Dedifferentiated amniotic fluid mesenchymal stem cell (primary cell): ENCODE data around the gene EFHC1.
A peak's percentile ranks its signal among the peaks of the same experiment; 100 is the strongest.
"Not testable (repeated sequence)": the region's sequence is repeated elsewhere in the genome, so short reads cannot be mapped to it uniquely, and the experiment has no call there.

Experiments used
- DNase-seq: peaks from one replicate; pipeline ENCODE4 v3.0.0-alpha.2; 2016; ENCODE audit errors: extremely low spot score

The EFHC1 gene

DNA sequence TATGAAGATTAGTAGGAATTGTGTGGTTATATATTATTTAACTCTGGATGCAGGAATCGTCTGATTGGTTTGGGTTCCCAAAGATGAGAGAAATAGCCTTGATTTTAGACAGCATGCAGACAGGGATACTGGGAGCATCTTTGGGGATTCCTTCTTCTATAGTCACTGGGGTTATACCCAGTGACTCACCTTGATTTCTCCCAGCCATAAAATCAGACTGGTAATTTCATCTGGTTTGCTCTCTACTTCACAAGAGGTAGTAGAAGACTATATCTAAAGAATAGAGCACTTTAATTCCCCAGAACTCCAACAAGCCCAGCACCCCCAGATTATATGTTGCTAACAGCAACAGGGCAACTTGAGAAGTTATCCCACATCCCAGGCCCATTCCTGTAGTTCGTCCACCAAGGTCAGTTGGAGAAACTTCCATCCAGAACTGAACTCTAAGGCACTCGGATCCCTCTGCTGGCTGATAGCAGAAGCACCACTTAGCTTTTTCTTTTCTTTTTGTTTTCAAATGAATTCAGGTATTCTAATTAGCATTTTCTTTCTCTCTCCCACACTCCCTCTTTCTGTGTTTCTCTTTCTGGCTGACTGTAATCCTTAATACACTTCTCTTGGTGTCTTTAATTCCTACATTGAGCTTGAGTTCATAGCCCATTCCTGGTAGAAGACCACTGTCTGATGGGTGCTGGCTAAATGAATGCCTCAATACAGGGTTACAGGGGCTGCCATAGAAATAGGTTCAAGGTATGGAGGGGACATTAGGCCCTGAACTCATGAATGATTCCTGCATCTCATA is 20.4 kb upstream of the EFHC1 start:
- DNase-seq, result peak; percentile 70

GRCh38 chr6:52400313-52401041 is 19.7 kb upstream of the EFHC1 start:
- no peak for DNase-seq

DNA sequence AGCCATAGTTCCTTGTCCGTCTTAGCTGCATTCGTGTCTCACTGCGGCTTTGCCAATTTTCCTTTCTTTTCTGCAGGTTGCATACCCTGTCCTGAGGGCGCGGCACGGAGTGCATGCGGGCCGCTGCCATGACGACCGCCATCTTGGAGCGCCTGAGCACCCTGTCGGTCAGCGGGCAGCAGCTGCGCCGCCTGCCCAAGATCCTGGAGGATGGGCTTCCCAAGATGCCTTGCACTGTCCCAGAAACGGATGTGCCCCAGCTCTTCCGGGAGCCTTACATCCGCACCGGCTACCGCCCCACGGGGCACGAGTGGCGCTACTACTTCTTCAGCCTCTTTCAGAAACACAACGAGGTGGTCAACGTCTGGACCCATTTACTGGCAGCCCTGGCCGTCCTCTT is 17.1 kb upstream of the EFHC1 start:
- DNase-seq, result no peak

DNA sequence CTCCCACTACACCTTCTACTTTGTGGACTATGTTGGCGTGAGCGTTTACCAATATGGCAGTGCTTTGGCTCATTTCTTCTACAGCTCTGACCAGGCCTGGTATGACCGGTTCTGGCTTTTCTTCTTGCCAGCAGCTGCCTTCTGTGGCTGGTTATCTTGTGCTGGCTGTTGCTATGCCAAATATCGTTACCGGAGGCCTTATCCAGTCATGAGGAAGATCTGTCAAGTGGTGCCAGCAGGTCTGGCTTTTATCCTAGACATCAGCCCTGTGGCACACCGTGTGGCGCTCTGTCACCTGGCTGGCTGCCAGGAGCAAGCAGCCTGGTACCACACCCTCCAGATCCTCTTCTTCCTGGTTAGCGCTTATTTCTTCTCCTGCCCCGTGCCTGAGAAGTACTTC is 16.5 kb upstream of the EFHC1 start:
- DNase-seq, result no peak

GRCh38 chr6:52405243-52405642 is 14.9 kb upstream of the EFHC1 start:
- DNase-seq, result no peak

DNA sequence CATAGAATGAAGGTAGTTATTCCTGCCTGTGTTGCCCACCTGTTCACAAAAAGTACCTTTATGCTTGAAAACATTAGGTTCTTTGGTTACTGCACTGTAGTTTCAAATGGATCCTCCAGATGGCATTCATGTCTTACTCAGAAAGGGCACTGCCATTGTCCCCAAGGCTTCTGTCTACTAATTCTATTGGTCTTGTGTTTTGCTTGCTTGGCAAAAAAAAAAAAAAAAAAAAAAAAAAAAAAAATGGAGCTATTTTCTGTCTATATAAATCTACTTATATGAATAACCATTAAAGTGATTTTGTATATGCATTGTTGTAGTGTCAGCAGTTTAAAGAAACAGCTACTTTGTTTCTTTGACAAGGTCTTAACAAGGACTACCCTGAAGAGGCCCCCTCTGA is 12.7 kb upstream of the EFHC1 start:
- DNase-seq, result peak; percentile 41

- peak; percentile 36 for DNase-seq
Observed at GRCh38 chr6:52409499-52409898, 10.6 kb upstream of the EFHC1 start.

DNA sequence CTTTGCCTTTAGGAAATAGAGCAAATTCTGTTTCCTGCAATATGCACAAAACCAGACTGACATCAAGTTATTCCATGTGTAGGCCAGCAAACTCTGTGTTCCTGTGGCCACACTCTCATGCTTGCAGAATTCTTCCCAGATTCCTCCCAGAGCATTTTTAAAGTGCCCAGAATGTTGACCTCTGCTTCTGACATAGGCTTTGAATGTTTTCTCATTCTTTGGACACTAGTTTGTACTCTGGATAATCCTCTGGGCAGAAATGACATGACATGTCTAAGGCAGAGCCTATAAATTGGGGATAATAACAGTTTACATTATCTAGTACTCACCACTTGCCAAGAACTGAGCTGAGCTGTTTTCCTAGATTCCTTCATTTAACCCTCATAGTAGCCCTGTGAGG is 9.2 kb upstream of the EFHC1 start:
- DNase-seq, result no peak

GRCh38 chr6:52411911-52412310 is 8.2 kb upstream of the EFHC1 start:
- no peak for DNase-seq

DNA sequence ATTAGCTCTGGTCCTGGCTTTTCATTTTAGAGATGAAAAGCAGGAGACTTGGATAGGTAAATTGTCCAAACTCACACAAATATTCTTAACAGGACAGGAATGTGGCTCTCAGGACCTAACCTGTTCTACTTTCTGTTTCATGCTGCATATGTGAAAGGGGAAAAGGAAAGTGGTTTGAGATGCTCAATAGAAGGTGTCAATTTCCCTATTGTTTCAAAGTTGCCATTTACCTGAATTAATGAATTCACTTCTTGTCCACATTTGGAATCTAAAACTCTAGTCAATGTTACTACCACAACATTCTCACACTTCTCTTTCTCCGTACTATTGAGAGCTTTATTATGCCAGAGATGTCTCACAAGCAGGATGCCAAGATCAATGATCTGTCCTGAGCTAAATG is 4.8 kb upstream of the EFHC1 start:
- DNase-seq, result no peak

GRCh38 chr6:52415917-52416628 is 4.1 kb upstream of the EFHC1 start:
- DNase-seq, result no peak

DNA sequence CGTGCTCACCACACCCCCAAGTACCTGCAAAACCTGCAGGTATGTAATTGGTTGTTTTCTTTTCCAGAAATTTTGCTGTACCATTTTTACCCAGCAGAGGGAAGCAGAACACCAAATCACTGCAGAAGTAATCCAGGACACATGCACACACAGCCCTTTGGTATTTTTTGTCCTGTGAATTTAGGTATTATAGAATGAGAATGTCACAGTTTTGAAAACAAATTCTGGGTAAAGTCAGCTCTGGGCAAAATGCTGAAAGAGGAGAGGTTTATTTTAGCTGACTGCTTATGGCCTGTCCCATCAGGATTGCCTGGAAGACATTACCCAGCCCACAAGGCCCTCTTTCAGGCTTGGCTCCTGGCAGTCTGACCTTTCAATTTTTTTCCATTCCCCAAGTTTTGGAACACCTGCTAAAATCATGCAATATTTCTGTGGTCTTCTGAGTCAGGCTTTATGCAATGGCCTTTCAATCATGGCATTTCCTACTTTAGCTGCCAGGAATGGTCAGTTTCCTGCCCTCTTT is 3.5 kb upstream of the EFHC1 start:
- peak; percentile 68 for DNase-seq

DNA sequence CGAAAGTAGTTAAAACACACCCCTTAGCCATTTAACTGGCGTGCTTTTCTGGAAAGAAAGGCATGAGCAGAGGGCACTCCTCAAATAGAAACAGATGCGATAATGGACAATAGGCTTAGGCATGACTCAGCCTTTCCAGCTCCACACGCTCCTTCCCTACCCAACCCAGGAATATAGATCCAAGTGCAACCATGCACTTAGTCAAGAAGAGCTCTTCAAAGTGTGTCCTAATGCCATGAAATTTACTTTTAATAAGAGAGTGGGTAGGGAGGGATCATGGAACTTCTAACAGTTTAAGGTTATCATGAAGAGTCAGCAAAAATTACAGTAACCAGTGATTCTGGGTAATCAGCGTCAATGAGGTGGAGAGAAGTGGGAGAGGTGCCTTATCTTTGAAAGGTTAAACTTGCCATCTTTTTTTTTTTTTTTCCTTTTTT is 2.4 kb upstream of the EFHC1 start:
- peak; percentile 86 for DNase-seq

GRCh38 chr6:52418606-52419005 is 1.5 kb upstream of the EFHC1 start:
- DNase-seq, result no peak

- no peak for DNase-seq
Observed at GRCh38 chr6:52420668-52421358, 671 bp downstream of the EFHC1 start.

GRCh38 chr6:52422156-52422555 is 2.0 kb downstream of the EFHC1 start:
- no peak for DNase-seq

- no peak for DNase-seq
Observed at GRCh38 chr6:52423448-52423847, 3.3 kb downstream of the EFHC1 start.

- DNase-seq, result peak; percentile 84
Observed at GRCh38 chr6:52423971-52424381, 3.8 kb downstream of the EFHC1 start.

DNA sequence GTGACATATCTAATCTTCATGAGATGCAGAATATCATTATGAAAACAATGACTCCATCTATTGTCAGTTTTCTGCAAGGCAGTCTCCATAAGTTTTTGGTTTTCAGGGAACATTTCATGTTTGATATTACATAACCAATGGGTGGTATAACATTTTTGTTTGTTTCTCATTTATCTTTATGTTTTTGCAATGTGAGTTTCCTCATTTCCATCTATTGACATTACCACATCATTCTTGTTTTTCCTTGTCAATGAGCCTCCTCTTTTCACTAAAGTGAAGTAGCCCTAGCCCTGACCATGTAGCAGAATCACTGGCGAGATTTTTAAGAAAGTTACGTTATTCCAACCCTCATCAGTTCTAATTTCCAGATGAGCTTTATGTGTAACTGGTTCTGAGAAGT is 4.4 kb downstream of the EFHC1 start:
- DNase-seq, result no peak

DNA sequence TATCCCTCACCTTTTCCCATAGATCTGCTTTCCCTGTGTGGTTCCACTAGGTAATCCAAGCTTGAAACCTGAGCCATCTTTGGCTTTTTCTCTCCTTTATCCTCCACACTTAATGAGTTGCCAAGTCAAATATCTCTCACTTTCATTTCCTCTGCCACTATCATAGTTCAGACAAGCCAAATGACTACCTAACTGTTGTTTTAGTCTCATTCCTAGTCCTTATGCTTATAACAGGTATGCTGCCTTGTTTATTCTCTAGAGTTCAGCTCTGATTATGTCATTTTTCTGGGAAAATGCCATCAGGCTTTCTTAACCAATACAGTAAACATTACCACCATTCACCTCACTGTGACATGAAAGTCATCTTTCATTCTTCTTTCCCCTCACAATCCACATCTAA is 6.5 kb downstream of the EFHC1 start:
- no peak for DNase-seq

DNA sequence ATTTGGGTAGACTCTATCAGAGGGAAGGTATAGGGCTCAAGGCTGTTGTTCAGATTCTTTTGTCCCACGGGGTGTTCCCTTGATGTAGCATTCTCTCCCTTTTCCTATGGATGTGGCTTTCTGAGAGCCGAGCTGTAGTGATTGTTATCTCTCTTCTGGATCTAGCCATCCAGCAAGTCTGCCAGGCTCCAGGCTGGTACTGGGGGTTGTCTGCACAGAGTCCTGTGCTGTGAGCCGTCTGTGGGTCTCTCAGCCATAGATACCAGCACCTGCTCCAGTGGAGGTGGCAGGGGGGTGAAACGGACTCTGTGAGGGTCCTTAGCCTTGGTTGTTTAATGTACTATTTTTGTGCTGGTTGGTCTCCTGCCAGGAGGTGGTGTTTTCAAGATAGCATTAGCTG is 13.2 kb downstream of the EFHC1 start:
- DNase-seq, result not testable (repeated sequence)

DNA sequence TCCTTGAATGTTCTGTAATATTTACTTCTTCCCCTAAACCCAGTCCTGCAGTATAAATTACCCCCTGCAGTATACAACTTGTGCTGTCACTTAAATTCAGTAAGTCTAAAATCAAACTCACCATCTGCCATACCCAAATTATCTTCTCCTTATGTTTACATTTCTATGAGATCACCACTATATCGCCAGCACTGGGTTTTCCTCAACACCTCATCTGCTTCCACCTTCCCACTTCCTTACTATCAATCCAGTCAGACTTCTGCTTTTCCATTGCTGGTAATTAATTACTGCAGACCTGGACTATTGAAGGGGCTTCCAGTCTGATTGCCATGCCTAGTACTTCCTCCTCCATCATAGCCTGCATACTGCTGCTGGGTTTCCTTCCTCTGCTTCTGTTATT is 15.2 kb downstream of the EFHC1 start:
- no peak for DNase-seq
